ENCODE results near the gene PPP1R26.
"Not testable (repeated sequence)": the region's sequence is repeated elsewhere in the genome, so short reads cannot be mapped to it uniquely, and the experiment has no call there.

The PPP1R26 gene

DNA sequence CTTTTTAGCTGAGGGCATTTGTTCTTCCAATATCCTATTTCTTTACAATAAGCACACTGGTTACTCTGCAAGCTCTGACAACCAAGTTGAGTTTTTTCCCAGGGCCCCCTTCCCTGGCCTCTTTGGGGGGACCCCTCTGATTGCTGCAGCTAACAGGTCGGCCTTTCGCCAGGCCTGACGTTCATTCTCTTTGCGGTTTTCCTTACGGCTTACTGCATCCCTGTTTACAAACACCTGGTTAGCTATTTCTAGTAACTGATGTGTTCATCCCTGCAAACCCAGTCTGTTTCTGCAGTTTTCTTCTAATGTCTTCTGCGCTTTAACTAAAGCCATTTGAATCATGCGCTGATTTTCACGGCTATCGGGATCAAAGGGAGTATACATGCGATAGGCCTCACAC, 37.5 kb upstream of the PPP1R26 start:
- TF ChIP-seq, protein P1, sequence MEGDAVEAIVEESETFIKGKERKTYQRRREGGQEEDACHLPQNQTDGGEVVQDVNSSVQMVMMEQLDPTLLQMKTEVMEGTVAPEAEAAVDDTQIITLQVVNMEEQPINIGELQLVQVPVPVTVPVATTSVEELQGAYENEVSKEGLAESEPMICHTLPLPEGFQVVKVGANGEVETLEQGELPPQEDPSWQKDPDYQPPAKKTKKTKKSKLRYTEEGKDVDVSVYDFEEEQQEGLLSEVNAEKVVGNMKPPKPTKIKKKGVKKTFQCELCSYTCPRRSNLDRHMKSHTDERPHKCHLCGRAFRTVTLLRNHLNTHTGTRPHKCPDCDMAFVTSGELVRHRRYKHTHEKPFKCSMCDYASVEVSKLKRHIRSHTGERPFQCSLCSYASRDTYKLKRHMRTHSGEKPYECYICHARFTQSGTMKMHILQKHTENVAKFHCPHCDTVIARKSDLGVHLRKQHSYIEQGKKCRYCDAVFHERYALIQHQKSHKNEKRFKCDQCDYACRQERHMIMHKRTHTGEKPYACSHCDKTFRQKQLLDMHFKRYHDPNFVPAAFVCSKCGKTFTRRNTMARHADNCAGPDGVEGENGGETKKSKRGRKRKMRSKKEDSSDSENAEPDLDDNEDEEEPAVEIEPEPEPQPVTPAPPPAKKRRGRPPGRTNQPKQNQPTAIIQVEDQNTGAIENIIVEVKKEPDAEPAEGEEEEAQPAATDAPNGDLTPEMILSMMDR (IDR thresholded peaks at IDR 0.05; ENCODE audit: low read depth, low read length), result no peak
- no peak overlapping the region for H3K4me3 ChIP-seq (replicated peaks in 1 of 2; ENCODE audit: low read depth in 2 of 2, low read length in 2 of 2)
- peak in 1 of 2 donors; percentile 50 for DNase-seq (ENCODE audit: low read depth in 2 of 2)

DNA sequence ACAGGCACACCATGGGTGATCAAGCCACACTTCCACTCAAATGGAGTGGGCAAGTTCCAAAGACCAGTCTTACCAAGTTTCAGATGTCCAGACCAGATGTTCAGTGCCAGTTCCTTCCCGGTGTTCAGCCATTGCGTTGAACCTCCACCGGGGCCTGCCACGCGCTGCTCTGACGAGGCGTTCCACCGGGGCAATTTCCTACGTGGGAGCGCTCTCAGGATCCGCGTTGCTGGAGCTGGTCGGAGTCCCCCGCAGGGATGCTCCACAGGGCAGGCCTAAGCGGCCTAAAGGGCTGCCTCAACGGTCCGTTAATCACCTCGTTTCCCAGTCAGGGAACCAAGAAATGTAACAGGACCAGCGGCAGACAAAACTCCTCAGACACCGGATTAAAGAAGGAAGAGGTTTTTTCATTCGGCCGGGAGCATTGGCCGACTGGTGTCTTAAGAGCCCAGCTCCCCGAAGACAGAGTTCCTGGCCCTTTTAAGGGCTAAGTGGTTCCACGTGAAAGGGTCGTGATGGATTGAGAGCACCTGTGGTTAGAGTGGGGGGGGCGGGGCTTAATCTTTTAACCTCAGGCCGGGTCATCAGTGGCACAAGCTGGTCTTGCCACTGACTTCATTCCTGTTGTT, 35.7 kb upstream of the PPP1R26 start:
- no peak for DNase-seq (ENCODE audit: low read depth in 2 of 2)
- H3K4me3 ChIP-seq (replicated peaks in 1 of 2; ENCODE audit: low read depth in 2 of 2, low read length in 2 of 2), result no peak overlapping the region
- TF ChIP-seq, protein P1 (IDR thresholded peaks at IDR 0.05; ENCODE audit: low read depth, low read length), result no peak

GRCh38 chr9:135447126-135447525, 32.5 kb upstream of the PPP1R26 start:
- DNase-seq (ENCODE audit: low read depth in 2 of 2), result no peak
- no peak overlapping the region for H3K4me3 ChIP-seq (replicated peaks in 1 of 2; ENCODE audit: low read depth in 2 of 2, low read length in 2 of 2)
- TF ChIP-seq, protein P1 (IDR thresholded peaks at IDR 0.05; ENCODE audit: low read depth, low read length), result no peak

DNA sequence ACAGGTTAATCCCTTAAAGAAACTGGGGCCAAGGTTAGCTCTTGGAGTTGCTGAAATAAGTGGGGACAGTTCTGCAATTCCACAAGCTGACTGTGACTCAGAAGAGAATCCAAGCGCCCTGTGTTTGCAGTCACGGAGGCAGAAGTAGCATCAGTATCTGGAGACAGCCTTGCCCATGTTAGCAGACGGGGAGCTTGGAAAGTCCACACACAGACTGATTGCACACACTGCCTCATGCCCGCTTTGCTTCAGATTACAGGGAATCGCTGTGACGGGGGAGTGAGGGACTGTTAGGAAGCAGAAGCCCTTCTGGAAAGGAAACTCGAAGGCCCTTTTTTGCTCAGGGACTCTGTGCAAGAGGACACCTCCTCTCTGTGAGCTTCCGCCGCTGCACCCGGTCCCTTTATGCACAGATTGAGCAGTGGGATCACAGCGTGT, 30.9 kb upstream of the PPP1R26 start:
- TF ChIP-seq, protein P1 (IDR thresholded peaks at IDR 0.05; ENCODE audit: low read depth, low read length), result no peak
- H3K4me3 ChIP-seq (replicated peaks in 1 of 2; ENCODE audit: low read depth in 2 of 2, low read length in 2 of 2), result no peak overlapping the region
- DNase-seq (ENCODE audit: low read depth in 2 of 2), result peak; percentile 18 to 22

- H3K4me3 ChIP-seq (replicated peaks in 1 of 2; ENCODE audit: low read depth in 2 of 2, low read length in 2 of 2); DNase-seq (ENCODE audit: low read depth in 2 of 2): not testable (repeated sequence)
Measured at GRCh38 chr9:135449532-135449931, 30.1 kb upstream of the PPP1R26 start.

- TF ChIP-seq, protein P1 (IDR thresholded peaks at IDR 0.05; ENCODE audit: low read depth, low read length), result no peak
- DNase-seq (ENCODE audit: low read depth in 2 of 2), result no peak
- H3K4me3 ChIP-seq (replicated peaks in 1 of 2; ENCODE audit: low read depth in 2 of 2, low read length in 2 of 2), result no peak overlapping the region
Measured at GRCh38 chr9:135450956-135451355, 28.6 kb upstream of the PPP1R26 start.

GRCh38 chr9:135451909-135452308, 27.7 kb upstream of the PPP1R26 start:
- not testable (repeated sequence) for DNase-seq (ENCODE audit: low read depth in 2 of 2); H3K4me3 ChIP-seq (replicated peaks in 1 of 2; ENCODE audit: low read depth in 2 of 2, low read length in 2 of 2)

GRCh38 chr9:135454737-135455136, 24.8 kb upstream of the PPP1R26 start:
- no peak overlapping the region for H3K4me3 ChIP-seq (replicated peaks in 1 of 2; ENCODE audit: low read depth in 2 of 2, low read length in 2 of 2)
- TF ChIP-seq, protein P1 (IDR thresholded peaks at IDR 0.05; ENCODE audit: low read depth, low read length), result no peak
- no peak for DNase-seq (ENCODE audit: low read depth in 2 of 2)

Measured in cardiac fibroblast (primary cell).